Measurements from ENCODE around the gene NPW. TPM values are rescaled to one million over a fixed set of nuclear protein-coding genes. Genes with fewer than 3 reads are reported as not detected.

NPW gene
- total and polyA plus RNA-seq, 9 of the 15 experiments (the other 6 are each of a cell fraction or from before 2014, with no cell fraction given), result 0.14 to 4.0 (median 2.6) TPM; not detected in 4

GRCh38 chr16:1971796-1972489 is 47.6 kb upstream of the NPW start, which contains the start of gene TBL3 (continued):
- TF ChIP-seq ZHX1 (conservative IDR thresholded peaks at IDR 0.05; ENCODE audit: low read length) (peak; percentile 96), RAD51 (IDR thresholded peaks at IDR 0.05; ENCODE audit: borderline replicate concordance, low read depth) (no peak), KAT7 (CRISPR knock-in tag; IDR thresholded peaks at IDR 0.05; ENCODE audit: borderline replicate concordance) (peak; percentile 93; the same call in 1 of the 2 replicates), ATF2 (CRISPR knock-in tag; IDR thresholded peaks at IDR 0.05) (no peak; the same call in 1 of the 2 replicates), ZNF143 (CRISPR knock-in tag; IDR thresholded peaks at IDR 0.05) (peak; percentile 62; the same call in 1 of the 2 replicates), KLF13 (tag; IDR thresholded peaks at IDR 0.05; ENCODE audit: borderline replicate concordance, low read depth) (no peak), DACH1 (IDR thresholded peaks at IDR 0.05; ENCODE audit: partially characterized antibody) (peak; percentile 75), DMBX1 (CRISPR knock-in tag; IDR thresholded peaks at IDR 0.05; ENCODE audit: borderline replicate concordance) (peak; percentile 77; the same call in 1 of the 2 replicates), MXD1 (CRISPR knock-in tag; IDR thresholded peaks at IDR 0.05; ENCODE audit: borderline replicate concordance, poor library complexity, severe bottlenecking) (peak; percentile 64), HLTF (IDR thresholded peaks at IDR 0.05) (peak; percentile 50; the same call in 1 of the 2 replicates), NELFE (IDR thresholded peaks at IDR 0.05; ENCODE audit: insufficient read depth, insufficient read length) (no peak), MED1 (CRISPR knock-in tag; IDR thresholded peaks at IDR 0.05; ENCODE audit: borderline replicate concordance) (peak; percentile 42; the same call in 1 of the 2 replicates), GABPB1 (CRISPR knock-in tag; IDR thresholded peaks at IDR 0.05) (peak; percentile 98), KHSRP (IDR thresholded peaks at IDR 0.05) (peak; percentile 99), SUPT5H (IDR thresholded peaks at IDR 0.05) (peak; percentile 85)

All from K562 (cell line).